Measurements from ENCODE around the gene TMEM202.
"Not testable (repeated sequence)": the region's sequence is repeated elsewhere in the genome, so short reads cannot be mapped to it uniquely, and the experiment has no call there.

The TMEM202 gene

GRCh38 chr15:72397796-72398588 is at the start of gene TMEM202:
TSS of gene TMEM202 (plus strand) at chr15:72398305. CDS start at chr15:72398327, 22 bp downstream.
- no peak for DNase-seq (ENCODE audit: low spot score)

GRCh38 chr15:72353266-72353665 is 44.8 kb upstream of the TMEM202 start:
- no peak for DNase-seq (ENCODE audit: low spot score)

- no peak for DNase-seq (ENCODE audit: low spot score)
Observed at GRCh38 chr15:72354496-72354895, 43.6 kb upstream of the TMEM202 start.

- no peak for DNase-seq (ENCODE audit: low spot score)
Observed at GRCh38 chr15:72358121-72358520, 40.0 kb upstream of the TMEM202 start.

- peak; percentile 71 for DNase-seq (ENCODE audit: low spot score)
Observed at GRCh38 chr15:72358650-72359171, 39.4 kb upstream of the TMEM202 start.

GRCh38 chr15:72361176-72361575 is 36.9 kb upstream of the TMEM202 start:
- DNase-seq (ENCODE audit: low spot score), result no peak

GRCh38 chr15:72365844-72366243 is 32.3 kb upstream of the TMEM202 start:
- DNase-seq (ENCODE audit: low spot score), result no peak

GRCh38 chr15:72368325-72368724 is 29.8 kb upstream of the TMEM202 start:
- DNase-seq (ENCODE audit: low spot score), result no peak

- DNase-seq (ENCODE audit: low spot score), result no peak
Observed at GRCh38 chr15:72368899-72369298, 29.2 kb upstream of the TMEM202 start.

GRCh38 chr15:72369964-72370363 is 28.1 kb upstream of the TMEM202 start:
- DNase-seq (ENCODE audit: low spot score), result no peak

- no peak for DNase-seq (ENCODE audit: low spot score)
Observed at GRCh38 chr15:72372361-72372760, 25.7 kb upstream of the TMEM202 start.

- DNase-seq (ENCODE audit: low spot score), result no peak
Observed at GRCh38 chr15:72375501-72375845, 22.6 kb upstream of the TMEM202 start.

- peak; percentile 96 for DNase-seq (ENCODE audit: low spot score)
Observed at GRCh38 chr15:72375846-72376581, 22.1 kb upstream of the TMEM202 start, which contains the start of gene HEXA. TSS of gene HEXA (minus strand) at chr15:72376014. CDS start at chr15:72375972, 42 bp downstream.

- no peak for DNase-seq (ENCODE audit: low spot score)
Observed at GRCh38 chr15:72377331-72377730, 20.8 kb upstream of the TMEM202 start.

GRCh38 chr15:72379106-72379505 is 19.0 kb upstream of the TMEM202 start:
- not testable (repeated sequence) for DNase-seq (ENCODE audit: low spot score)

GRCh38 chr15:72379856-72380430 is 18.2 kb upstream of the TMEM202 start:
- DNase-seq (ENCODE audit: low spot score), result no peak

GRCh38 chr15:72380743-72381142 is 17.4 kb upstream of the TMEM202 start:
- no peak for DNase-seq (ENCODE audit: low spot score)

GRCh38 chr15:72382146-72382545 is 16.0 kb upstream of the TMEM202 start:
- DNase-seq (ENCODE audit: low spot score), result no peak

GRCh38 chr15:72387741-72388140 is 10.4 kb upstream of the TMEM202 start:
- DNase-seq (ENCODE audit: low spot score), result no peak

- DNase-seq (ENCODE audit: low spot score), result no peak
Observed at GRCh38 chr15:72389231-72389630, 8.9 kb upstream of the TMEM202 start.

- DNase-seq (ENCODE audit: low spot score), result not testable (repeated sequence)
Observed at GRCh38 chr15:72396331-72396730, 1.8 kb upstream of the TMEM202 start.

GRCh38 chr15:72398648-72399047 is 543 bp downstream of the TMEM202 start:
- DNase-seq (ENCODE audit: low spot score), result no peak

GRCh38 chr15:72402726-72403125 is 4.6 kb downstream of the TMEM202 start:
- DNase-seq (ENCODE audit: low spot score), result no peak

Measured in AG20443 (cell line).